ENCODE data around the gene BORCS6.

BORCS6 gene

GRCh38 chr17:8210761-8211458, 20.9 kb upstream of the BORCS6 start:
- H3K4me2 ChIP-seq = peak overlapping the region; percentile 91
- H3K9me3 ChIP-seq = no peaks in the 10 kb centered on the region
- H3K4me3 ChIP-seq = peak overlapping the region; percentile 78
- peak overlapping the region; percentile 91 for H3K27ac ChIP-seq
- H3K36me3 ChIP-seq = peaks cover 25% of the 10 kb centered on the region
- H4K20me1 ChIP-seq = peaks cover 21% of the 10 kb centered on the region
- no peak for TF ChIP-seq Cebpa-rat (IDR thresholded peaks at IDR 0.05)
- H3K4me1 ChIP-seq = peaks cover 43% of the 10 kb centered on the region
- no peaks in the 10 kb centered on the region for H3K27me3 ChIP-seq
- H3K9ac ChIP-seq = peak overlapping the region; percentile 91

GRCh38 chr17:8209907-8210760, 20.2 kb upstream of the BORCS6 start, which contains the start of gene AURKB:
TSS of gene AURKB (minus strand) at chr17:8210575. CDS start at chr17:8210224, 351 bp downstream.
- H4K20me1 ChIP-seq = peaks cover 27% of the 10 kb centered on the region
- H3K4me1 ChIP-seq = peaks cover 43% of the 10 kb centered on the region
- H3K4me2 ChIP-seq = peak within 1 kb of the TSS; percentile 91
- H3K27ac ChIP-seq = peak within 1 kb of the TSS; percentile 91
- H3K4me3 ChIP-seq = peak within 1 kb of the TSS; percentile 78
- H3K9ac ChIP-seq = peak within 1 kb of the TSS; percentile 91
- peaks cover 32% of the 10 kb centered on the region for H3K36me3 ChIP-seq
- TF ChIP-seq Cebpa-rat (IDR thresholded peaks at IDR 0.05) = no peak
- no peaks in the 10 kb centered on the region for H3K27me3 ChIP-seq
- no peaks in the 10 kb centered on the region for H3K9me3 ChIP-seq

- Histone ChIP-seq H3K4me2 (no peak overlapping the region; the same call in 1 of the 2 replicates), H3K36me3 (peaks cover 61% of the 10 kb centered on the region), H4K20me1 (peaks cover 34% of the 10 kb centered on the region), H3K4me3 (no peak overlapping the region), H3K4me1 (peaks cover 40% of the 10 kb centered on the region), H3K9me3 (no peaks in the 10 kb centered on the region), H3K27ac (no peak overlapping the region), H3K9ac (no peak overlapping the region), H3K27me3 (no peaks in the 10 kb centered on the region)
- no peak for TF ChIP-seq Cebpa-rat (IDR thresholded peaks at IDR 0.05)
Measured at GRCh38 chr17:8206536-8206935, 16.6 kb upstream of the BORCS6 start.

GRCh38 chr17:8204761-8205555, 15.0 kb upstream of the BORCS6 start:
- Histone ChIP-seq H4K20me1 (peaks cover 34% of the 10 kb centered on the region), H3K4me3 (no peak overlapping the region), H3K9ac (no peak overlapping the region), H3K9me3 (no peaks in the 10 kb centered on the region), H3K27ac (no peak overlapping the region), H3K4me2 (no peak overlapping the region), H3K27me3 (no peaks in the 10 kb centered on the region), H3K4me1 (peaks cover 36% of the 10 kb centered on the region), H3K36me3 (peaks cover 70% of the 10 kb centered on the region)
- no peak for TF ChIP-seq Cebpa-rat (IDR thresholded peaks at IDR 0.05)

- Histone ChIP-seq H3K9me3 (no peaks in the 10 kb centered on the region), H3K36me3 (no peaks in the 10 kb centered on the region), H3K4me1 (peaks cover 45% of the 10 kb centered on the region), H3K9ac (no peak overlapping the region), H3K4me3 (peak overlapping the region; percentile 48), H3K27ac (peak overlapping the region; percentile 55; the same call in 1 of the 2 replicates), H3K27me3 (no peaks in the 10 kb centered on the region), H4K20me1 (peaks cover 20% of the 10 kb centered on the region), H3K4me2 (peak overlapping the region; percentile 70)
- no peak for TF ChIP-seq Cebpa-rat (IDR thresholded peaks at IDR 0.05)
Measured at GRCh38 chr17:8192070-8192815, 2.3 kb upstream of the BORCS6 start.

- peak overlapping the region; percentile 77 for H3K4me2 ChIP-seq
- peak overlapping the region; percentile 92; the same call in 1 of the 2 replicates for H3K9ac ChIP-seq
- no peak overlapping the region for H3K27ac ChIP-seq
- peak overlapping the region; percentile 86 for H3K4me3 ChIP-seq
- no peaks in the 10 kb centered on the region for H3K9me3 ChIP-seq
- H3K4me1 ChIP-seq = peaks cover 45% of the 10 kb centered on the region
- TF ChIP-seq Cebpa-rat (IDR thresholded peaks at IDR 0.05) = no peak
- H3K27me3 ChIP-seq = no peaks in the 10 kb centered on the region
- H3K36me3 ChIP-seq = no peaks in the 10 kb centered on the region
- H4K20me1 ChIP-seq = peaks cover 20% of the 10 kb centered on the region
Measured at GRCh38 chr17:8190506-8190905, 526 bp upstream of the BORCS6 start.

- Histone ChIP-seq H3K4me3 (peak overlapping the region; percentile 86), H4K20me1 (peaks cover 20% of the 10 kb centered on the region), H3K9ac (peak overlapping the region; percentile 92), H3K9me3 (no peaks in the 10 kb centered on the region), H3K27me3 (no peaks in the 10 kb centered on the region), H3K4me1 (peaks cover 45% of the 10 kb centered on the region), H3K27ac (peak overlapping the region; percentile 90), H3K4me2 (peak overlapping the region; percentile 95), H3K36me3 (no peaks in the 10 kb centered on the region)
- TF ChIP-seq Cebpa-rat (IDR thresholded peaks at IDR 0.05) = no peak
Measured at GRCh38 chr17:8189041-8189710, 804 bp downstream of the BORCS6 start.

GRCh38 chr17:8188263-8188839, 1.6 kb downstream of the BORCS6 start:
- Histone ChIP-seq H3K9ac (peak overlapping the region; percentile 92), H3K36me3 (no peaks in the 10 kb centered on the region), H3K27ac (peak overlapping the region; percentile 90), H3K4me3 (peak overlapping the region; percentile 86), H3K9me3 (no peaks in the 10 kb centered on the region), H3K4me2 (peak overlapping the region; percentile 95), H3K4me1 (peaks cover 45% of the 10 kb centered on the region), H3K27me3 (no peaks in the 10 kb centered on the region), H4K20me1 (peaks cover 20% of the 10 kb centered on the region)
- no peak for TF ChIP-seq Cebpa-rat (IDR thresholded peaks at IDR 0.05)

Data from BLaER1 (cell line).